DMS 273 (cell line): ENCODE data around the gene MAPK7.
A peak's percentile ranks its signal among the peaks of the same experiment; 100 is the strongest.

ENCODE experiments used
- DNase-seq: peaks from one replicate; lab custom pipeline; 2025; ENCODE audit not compliant: unreplicated experiment; lab: John Stamatoyannopoulos, UW

The MAPK7 gene

GRCh38 chr17:19392303-19392702 lies 14.0 kb downstream of the MAPK7 start:
- no peak for DNase-seq

DNA sequence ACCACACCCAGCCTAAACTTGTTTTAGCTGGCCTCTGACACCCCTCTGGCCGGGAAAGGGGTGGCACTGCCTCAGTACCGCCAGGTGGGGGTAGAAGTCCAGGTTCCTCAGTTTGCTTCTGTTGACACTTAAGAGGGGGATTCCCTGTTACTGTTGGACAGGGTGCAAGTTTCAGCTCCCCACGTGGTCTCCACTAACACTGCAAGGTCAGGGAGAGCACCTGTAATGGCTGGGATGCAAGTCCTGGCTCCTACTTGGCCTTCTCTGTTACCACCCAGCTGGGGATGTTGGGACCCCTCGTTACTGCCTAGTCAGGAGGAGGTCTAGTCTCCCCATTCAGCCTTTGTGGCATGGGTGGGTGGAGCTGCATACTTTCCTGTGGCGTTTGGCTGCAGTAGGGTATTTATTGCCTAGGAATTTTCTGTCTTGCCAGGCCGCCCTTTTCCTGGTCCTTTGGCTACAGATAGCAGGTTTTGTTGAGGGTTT lies 19.3 kb downstream of the MAPK7 start:
- no peak for DNase-seq

GRCh38 chr17:19398301-19399181 lies 20.2 kb downstream of the MAPK7 start:
- DNase-seq: peak; percentile 48

GRCh38 chr17:19399750-19400450 lies 21.6 kb downstream of the MAPK7 start:
- DNase-seq: peak; percentile 29

GRCh38 chr17:19401321-19402010 lies 23.2 kb downstream of the MAPK7 start:
- no peak for DNase-seq

DNA sequence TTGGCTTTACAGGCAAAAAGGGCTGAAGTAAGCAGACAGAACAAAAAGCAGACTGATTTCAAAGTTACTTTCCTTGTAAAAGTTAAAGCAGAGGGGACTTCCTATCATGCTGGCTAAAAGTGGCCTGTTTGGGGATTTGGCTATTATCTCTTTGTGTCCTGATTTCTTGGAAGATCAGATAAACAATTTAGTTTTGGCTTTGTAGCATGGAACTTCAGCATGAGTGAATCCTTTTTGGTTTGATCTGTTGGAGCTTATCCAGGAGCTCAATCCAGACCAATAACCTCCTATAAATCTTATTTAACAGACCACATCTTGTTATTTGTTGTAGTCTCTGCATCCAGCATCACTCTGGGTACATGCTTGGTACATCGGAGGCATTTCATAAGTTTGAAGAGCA lies 23.9 kb downstream of the MAPK7 start:
- DNase-seq: no peak

DNA sequence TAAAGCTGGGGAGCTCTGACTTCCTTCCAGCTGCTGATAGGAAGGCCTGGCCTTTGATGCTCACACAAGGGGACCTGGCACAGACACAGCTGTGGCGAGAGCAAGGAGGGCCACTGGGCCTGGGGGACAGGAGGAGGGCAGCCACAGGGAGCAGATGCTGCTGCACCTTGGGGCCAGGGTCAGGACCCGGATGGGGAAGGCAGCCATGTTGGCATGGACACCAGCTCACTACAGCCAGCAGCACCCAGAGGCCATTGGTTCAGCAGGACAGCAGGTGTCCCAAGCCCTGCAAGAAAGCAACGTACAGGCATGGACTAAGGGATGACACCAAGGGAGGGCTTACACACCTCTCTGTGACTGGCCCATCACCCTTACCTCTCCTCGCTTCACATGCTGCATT lies 24.7 kb downstream of the MAPK7 start:
- DNase-seq: no peak

DNA sequence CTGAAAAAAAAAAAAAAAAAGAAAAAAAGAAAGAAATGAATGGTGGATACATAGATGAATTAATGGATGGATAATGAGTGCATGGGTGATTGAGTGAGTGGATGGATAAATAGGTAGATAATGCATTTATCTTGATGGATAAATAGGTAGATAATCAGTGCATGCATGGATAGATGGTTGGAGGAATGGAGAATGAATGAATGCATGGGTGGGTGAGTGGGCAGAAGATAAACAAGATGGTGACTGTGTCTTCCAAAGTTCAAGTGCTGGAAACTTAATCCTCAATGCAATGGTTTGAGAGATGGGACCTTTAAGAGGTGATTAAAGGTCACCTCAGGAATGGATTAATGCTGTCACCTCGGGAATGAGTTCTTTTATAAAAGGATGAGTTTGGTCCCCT lies 26.0 kb downstream of the MAPK7 start:
- no peak for DNase-seq

DNA sequence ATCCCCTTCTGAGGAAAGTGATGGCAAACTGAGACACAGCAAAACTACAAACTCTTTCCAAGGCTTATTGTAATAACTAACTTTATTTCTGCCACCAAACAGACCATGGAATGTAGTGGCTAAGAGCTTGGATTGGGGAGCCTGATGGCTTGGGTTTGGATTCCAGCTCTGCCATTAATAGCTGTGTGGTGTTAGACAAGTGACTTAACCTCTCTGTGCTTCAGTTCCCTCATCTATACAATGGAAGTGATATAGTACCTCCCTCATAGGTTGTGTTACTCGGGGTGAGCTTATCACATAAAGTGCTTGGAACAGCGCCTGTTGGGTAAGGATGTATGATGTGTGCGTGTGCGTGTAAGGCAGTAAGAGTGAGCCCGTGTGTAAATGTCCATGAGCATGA lies 26.8 kb downstream of the MAPK7 start:
- DNase-seq: no peak

DNA sequence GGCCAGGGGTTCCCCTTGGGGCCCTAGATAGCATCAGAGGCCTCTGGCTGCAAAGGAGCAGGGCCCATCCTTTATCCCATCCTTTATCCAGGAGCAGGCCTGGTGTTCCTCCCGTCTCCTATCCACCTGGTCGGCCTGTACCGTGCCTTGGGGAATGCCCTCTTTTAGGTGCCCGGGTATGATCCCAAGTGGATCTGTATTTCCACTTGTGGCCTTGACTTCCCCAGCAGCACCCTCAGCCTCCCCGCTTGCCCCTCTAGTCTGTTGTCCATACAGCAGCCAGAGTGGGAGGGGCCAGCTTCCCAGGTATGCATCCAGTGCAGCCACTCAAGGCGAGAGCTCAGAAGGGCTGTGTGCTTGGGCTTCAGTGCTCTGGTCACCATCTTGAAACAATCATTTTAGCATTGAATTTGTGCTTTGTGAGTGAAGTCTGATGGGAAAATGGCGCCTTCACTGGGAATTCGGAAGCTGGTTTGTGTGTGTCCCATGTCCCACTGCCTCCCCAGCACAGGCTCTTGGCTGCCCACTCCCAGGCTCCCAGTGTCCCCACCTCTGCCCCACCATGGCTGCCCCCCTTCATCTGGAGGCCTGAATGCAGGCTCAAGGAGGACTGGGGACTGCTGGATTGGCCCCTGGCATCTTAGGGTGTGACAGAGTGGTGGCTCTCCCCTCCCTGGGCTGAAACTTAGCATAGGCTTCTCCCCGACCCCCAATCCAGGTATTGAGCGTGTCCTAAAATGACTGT lies 29.5 kb downstream of the MAPK7 start:
- DNase-seq: no peak

DNA sequence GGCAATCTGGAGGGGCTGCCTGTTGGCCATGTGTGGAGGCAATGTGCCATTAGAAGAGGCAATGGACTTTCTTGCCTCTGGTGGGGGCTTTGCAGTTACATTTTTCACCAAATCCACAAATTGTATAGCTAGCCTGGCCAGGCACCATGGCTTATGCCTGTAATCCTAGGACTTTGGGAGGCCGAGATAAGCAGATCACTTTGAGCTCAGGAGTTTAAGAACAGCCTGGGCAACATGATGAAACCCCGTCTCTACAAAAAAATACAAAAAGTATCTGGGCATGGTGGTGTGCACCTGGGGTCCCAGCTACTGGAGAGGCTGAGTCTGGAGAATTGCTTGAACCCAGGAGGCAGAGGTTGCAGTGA lies 30.0 kb downstream of the MAPK7 start:
- DNase-seq: no peak

- DNase-seq: no peak
These were observed 30.8 kb downstream of the MAPK7 start for GRCh38 chr17:19409066-19409465.

- peak; percentile 19 for DNase-seq
These were observed 31.2 kb downstream of the MAPK7 start for GRCh38 chr17:19409509-19409908.

GRCh38 chr17:19410091-19410490 lies 31.8 kb downstream of the MAPK7 start:
- DNase-seq: no peak

- peak; percentile 54 for DNase-seq
These were observed 32.8 kb downstream of the MAPK7 start, which contains the start of gene RNF112 for GRCh38 chr17:19410875-19411620. RNF112 (plus strand) TSS chr17:19411232; CDS start chr17:19411409, 177 bp downstream.

DNA sequence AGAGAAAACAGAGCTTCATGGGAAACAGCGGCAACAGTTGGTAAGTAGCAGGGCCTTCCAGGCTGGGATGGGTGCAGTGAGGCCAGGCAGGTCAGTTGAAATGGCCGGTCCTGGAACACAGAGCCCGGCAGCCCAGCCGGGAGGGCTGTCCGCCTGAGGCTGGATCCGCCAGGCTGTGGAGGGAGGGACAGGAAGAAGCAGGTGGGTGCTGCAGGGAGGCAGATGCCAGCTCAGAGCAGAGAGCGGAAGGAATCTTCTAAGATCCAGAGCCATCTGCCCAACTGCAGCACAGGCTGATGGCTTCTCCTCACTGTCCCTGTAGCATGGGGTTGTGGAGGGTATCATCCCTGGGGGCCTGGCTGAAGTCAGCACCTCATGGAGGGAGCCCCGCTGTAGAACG lies 33.3 kb downstream of the MAPK7 start:
- peak; percentile 75 for DNase-seq

DNA sequence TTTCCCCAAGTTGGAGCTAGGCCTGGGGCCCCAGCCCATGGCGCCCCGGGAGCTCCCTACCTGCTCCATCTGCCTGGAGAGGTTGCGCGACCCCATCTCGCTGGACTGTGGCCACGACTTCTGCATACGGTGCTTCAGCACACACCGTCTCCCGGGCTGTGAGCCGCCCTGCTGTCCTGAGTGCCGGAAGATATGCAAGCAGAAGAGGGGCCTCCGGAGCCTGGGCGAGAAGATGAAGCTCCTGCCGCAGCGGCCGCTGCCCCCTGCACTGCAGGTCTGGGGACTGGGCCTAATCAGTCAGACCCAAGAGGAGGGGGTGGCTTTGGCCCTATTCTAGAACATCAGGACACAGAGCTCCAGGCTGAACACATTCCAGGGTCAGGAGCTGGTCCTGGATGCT lies 34.2 kb downstream of the MAPK7 start:
- DNase-seq: no peak

- DNase-seq: no peak
These were observed 34.7 kb downstream of the MAPK7 start for GRCh38 chr17:19412984-19413383.

DNA sequence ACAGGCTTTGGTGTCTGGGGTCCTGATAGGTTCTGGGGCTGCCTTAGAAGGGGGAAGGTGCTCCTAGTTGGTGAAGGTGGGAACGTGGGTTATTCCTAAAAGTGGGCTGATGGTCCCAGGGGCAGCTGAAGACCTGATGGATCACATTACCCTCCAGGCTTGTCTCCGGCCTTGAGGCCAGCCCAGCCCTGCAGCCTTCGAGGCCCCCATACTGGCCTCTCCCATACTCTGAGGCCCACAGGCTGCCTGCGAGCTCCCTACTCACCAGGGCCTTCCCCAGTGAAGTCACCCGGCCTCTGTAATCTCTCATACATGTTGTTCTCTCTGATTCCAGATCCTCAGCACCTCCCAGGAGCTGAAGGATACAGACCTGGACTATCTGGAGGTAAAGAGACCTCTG lies 35.5 kb downstream of the MAPK7 start:
- no peak for DNase-seq
